BE2C (cell line): ENCODE data around the gene TTLL6. TPM values are rescaled to one million over a fixed set of nuclear protein-coding genes. Genes with fewer than 3 reads are reported as not detected.

Experiments used
- DNase-seq: peaks from one replicate; pipeline ENCODE4 v3.0.0-alpha.2; 2020
- H3K27me3 ChIP-seq: fragments of 250-450 bp; sonication (Bioruptor Pico); 2 replicates; pipeline ENCODE4 v1.5.1; 2020; ENCODE audit warnings: mild to moderate bottlenecking
- H3K36me3 ChIP-seq: fragments of 250-450 bp; sonication (Bioruptor Pico); 2 replicates; pipeline ENCODE4 v1.5.1; 2020; ENCODE audit warnings: mild to moderate bottlenecking
- H3K4me1 ChIP-seq: fragments of 250-450 bp; sonication (Bioruptor Pico); 2 replicates; pipeline ENCODE4 v1.5.1; 2020
- H3K4me3 ChIP-seq: 2 replicates; pipeline ENCODE4 v1.5.1; 2011; ENCODE audit warnings: low read depth, low read length
- H3K9me3 ChIP-seq: fragments of 250-450 bp; sonication (Bioruptor Pico); 2 replicates; pipeline ENCODE4 v1.5.1; 2020
- polyA plus RNA-seq: library from polyadenylated mRNA; unstranded; fragments of >200 nt; gene quantifications from one replicate; pipeline ENCODE4 v1.2.1, GENCODE V29; 2012; ENCODE audit warnings: low read depth, missing spikeins; ENCODE audit not compliant: insufficient read length, insufficient read depth
- TF ChIP-seq, protein P1 (sequence below): IDR thresholded peaks from 2 replicates; pipeline ENCODE4 v1.5.1; 2012; ENCODE audit warnings: mild to moderate bottlenecking, low read depth, low read length

TTLL6 gene
- polyA plus RNA-seq: not detected

DNA sequence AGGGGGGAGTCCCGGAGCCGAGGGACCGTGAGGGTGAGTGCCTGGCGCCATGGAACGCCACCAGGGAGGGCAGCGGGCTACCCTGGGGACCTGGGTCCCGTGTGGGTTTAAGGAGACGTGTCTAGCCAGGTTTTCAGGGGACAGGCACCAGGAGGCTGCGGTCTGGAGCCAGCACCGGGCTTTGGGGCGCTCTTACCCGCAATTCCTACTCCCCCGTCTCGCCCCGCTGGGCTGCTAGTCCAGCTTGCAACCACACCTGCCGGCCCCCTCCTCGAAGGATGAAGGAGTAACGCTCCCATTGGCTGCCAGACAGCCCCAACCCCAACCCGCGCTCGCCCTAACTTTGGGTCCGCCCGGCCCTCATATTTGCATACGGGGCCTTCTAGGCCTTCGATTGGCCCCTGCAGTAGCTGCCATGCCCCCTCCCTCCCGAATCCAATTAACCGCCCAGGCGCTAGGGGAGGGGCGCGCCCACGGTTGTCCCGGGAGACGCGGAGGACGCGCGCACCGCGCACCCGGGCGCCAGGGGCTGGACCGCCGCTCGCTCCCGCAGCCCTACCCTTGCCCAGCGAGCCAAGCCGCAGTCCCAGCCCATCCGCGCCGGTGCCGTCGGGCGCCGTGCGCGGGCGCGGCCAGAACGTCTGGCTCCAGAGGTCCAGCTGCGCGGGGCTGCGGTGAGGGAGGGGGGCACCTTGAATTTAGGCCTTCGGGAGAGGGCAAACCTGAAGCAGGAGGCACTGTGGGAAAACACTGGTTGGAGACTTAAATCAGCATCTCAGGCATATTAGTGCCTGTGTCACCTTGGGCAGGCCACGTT lies at the start of gene TTLL6:
Gene TTLL6 (minus strand): TSS at position 456 of the 817 bp plus-strand sequence. CDS start 157 bp downstream, at position 299.
- peak; percentile 97 for DNase-seq
- peaks cover 27% of the 10 kb centered on the region for H3K27me3 ChIP-seq
- no peaks in the 10 kb centered on the region for H3K4me1 ChIP-seq
- TF ChIP-seq, protein P1, sequence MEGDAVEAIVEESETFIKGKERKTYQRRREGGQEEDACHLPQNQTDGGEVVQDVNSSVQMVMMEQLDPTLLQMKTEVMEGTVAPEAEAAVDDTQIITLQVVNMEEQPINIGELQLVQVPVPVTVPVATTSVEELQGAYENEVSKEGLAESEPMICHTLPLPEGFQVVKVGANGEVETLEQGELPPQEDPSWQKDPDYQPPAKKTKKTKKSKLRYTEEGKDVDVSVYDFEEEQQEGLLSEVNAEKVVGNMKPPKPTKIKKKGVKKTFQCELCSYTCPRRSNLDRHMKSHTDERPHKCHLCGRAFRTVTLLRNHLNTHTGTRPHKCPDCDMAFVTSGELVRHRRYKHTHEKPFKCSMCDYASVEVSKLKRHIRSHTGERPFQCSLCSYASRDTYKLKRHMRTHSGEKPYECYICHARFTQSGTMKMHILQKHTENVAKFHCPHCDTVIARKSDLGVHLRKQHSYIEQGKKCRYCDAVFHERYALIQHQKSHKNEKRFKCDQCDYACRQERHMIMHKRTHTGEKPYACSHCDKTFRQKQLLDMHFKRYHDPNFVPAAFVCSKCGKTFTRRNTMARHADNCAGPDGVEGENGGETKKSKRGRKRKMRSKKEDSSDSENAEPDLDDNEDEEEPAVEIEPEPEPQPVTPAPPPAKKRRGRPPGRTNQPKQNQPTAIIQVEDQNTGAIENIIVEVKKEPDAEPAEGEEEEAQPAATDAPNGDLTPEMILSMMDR: no peak
- H3K4me3 ChIP-seq: peak within 1 kb of the TSS; percentile 55
- no peaks in the 10 kb centered on the region for H3K36me3 ChIP-seq
- H3K9me3 ChIP-seq: no peaks in the 10 kb centered on the region

DNA sequence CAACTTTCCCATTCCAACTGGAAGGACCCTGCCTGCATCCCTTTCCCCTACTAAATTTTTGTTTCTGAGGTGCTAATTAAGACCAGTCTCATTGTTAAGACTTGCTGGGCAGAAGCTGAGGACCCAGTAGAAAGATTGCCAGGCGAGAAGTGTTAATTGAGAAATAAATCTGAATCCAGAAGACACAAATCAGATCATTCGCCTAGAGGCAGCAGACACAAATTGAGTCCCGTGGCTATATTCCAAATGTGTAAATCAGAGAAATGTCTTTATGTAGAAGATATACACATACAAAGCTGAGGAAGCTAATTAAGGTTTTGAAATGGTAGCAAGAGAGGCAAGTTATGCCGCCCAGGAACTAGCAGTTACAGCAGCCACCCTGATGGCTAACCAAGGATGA lies 43.4 kb upstream of the TTLL6 start:
- H3K4me3 ChIP-seq: no peak overlapping the region
- TF ChIP-seq, protein P1: no peak
- H3K36me3 ChIP-seq: no peaks in the 10 kb centered on the region
- no peak for DNase-seq
- no peaks in the 10 kb centered on the region for H3K4me1 ChIP-seq
- H3K27me3 ChIP-seq: no peaks in the 10 kb centered on the region
- no peaks in the 10 kb centered on the region for H3K9me3 ChIP-seq

DNA sequence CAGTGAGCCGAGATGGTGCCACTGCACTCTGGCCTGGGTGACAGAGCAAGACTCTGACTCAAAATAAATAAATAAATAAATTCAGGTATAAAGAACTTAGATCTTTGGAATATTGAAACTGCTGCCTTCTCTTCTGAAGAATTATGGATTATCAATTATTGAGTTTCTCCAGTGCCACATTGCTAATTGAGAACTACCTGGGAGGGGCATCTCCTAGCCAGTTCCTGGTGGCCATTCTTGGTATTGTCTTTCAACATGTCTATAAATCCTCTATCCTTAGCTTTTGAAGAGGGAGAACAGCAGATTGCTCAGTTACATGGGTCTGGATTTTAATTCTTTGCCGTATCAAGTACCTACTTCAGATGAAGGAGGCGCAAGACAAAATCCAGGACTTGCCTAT lies 43.0 kb upstream of the TTLL6 start:
- Histone ChIP-seq H3K27me3 (no peaks in the 10 kb centered on the region), H3K36me3 (no peaks in the 10 kb centered on the region), H3K4me1 (no peaks in the 10 kb centered on the region), H3K4me3 (no peak overlapping the region), H3K9me3 (no peaks in the 10 kb centered on the region)
- DNase-seq: no peak
- TF ChIP-seq, protein P1: peak; percentile 31

DNA sequence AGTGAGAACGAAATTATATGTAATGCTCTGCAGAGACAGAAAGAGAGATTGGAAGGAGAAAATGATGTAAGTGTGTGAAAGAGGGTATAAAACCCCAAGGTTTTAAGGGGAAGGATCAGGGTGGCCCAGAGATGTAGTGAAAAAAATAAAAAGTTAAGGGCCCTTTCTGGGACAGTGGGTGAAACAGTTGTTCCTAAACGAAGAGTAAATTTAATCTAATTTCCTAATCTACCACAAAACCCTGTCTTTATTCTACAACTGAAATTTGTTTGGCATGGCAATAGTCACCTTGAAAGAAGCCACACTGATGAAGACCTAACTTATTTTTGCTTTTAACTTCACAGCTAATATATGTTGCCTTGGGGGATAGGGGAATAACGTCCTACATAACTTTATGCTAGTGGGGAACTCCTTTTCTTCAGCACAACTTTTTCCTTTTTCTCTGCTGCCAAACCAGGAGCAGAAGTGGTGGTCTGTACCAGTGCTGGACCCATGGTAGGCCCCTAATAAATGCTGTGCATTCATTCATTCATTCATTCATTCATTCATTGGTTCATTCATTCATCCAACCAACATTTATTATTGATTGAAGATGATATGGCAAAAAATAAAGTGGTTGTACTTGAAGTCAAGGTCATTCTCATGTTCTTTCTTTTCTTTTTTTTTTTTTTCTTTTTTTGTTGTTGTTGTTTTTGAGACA lies 39.2 kb upstream of the TTLL6 start:
- H3K27me3 ChIP-seq: no peaks in the 10 kb centered on the region
- no peaks in the 10 kb centered on the region for H3K4me1 ChIP-seq
- TF ChIP-seq, protein P1: no peak
- no peaks in the 10 kb centered on the region for H3K36me3 ChIP-seq
- DNase-seq: no peak
- H3K9me3 ChIP-seq: no peaks in the 10 kb centered on the region
- H3K4me3 ChIP-seq: no peak overlapping the region

DNA sequence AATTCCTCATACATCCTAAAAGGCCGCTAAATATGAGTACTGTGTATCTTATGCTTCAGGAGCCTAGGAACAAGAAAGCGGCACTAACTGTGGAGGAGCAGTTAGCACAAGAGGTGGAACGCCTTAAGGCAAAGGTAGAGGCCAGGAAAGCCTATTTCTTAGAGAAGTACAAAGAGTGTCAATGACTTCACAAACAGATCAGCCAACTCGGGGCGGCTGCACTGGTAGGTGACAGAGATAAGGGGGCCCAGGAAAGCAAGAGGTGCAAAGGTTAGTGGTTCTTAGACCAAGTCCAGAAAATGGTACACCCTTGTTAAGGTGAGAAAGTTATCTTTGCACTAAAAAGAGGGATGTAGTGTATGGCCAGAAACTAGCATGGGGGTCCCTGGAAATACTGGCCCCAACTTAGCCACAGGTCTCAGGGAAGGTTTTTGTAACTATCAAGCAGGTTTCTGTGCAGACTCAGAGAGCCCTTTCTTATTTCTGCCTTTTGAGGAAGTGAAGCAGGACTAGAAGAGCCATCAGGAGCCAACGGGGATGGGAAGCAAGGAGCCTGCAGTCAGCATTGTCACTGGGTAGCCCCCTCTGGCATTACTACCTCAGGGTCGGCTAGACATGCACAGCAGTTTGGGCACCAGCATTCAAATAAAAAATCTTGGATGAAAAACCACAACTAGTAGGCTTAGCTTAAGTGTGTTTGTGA lies 37.9 kb upstream of the TTLL6 start:
- H3K4me1 ChIP-seq: no peaks in the 10 kb centered on the region
- DNase-seq: no peak
- H3K36me3 ChIP-seq: no peaks in the 10 kb centered on the region
- TF ChIP-seq, protein P1: no peak
- H3K4me3 ChIP-seq: no peak overlapping the region
- no peaks in the 10 kb centered on the region for H3K9me3 ChIP-seq
- no peaks in the 10 kb centered on the region for H3K27me3 ChIP-seq
